Glutamatergic neuron (in vitro differentiated cells): Measurements from ENCODE around the gene IRGC. TPM values are rescaled to one million over a fixed set of nuclear protein-coding genes. Genes with fewer than 3 reads are reported as not detected.

Experiments
- DNase-seq: peaks from one replicate; pipeline ENCODE4 v3.0.0; 2022
- H3K27ac Mint-ChIP-seq: one replicate; pipeline ENCODE4 v1.8.0; 2020; ENCODE audit warnings: mild to moderate bottlenecking, mixed read lengths, inconsistent platforms; ENCODE audit not compliant: unreplicated experiment
- H3K27me3 Mint-ChIP-seq: one replicate; pipeline ENCODE4 v1.8.0; 2020; ENCODE audit warnings: mild to moderate bottlenecking, moderate library complexity, mixed read lengths, inconsistent platforms; ENCODE audit not compliant: unreplicated experiment
- H3K36me3 Mint-ChIP-seq: one replicate; pipeline ENCODE4 v1.8.0; 2020; ENCODE audit warnings: mild to moderate bottlenecking, mixed read lengths, inconsistent platforms; ENCODE audit not compliant: unreplicated experiment
- H3K4me1 Mint-ChIP-seq: one replicate; pipeline ENCODE4 v1.8.0; 2020; ENCODE audit warnings: mild to moderate bottlenecking, low read depth, mixed read lengths, inconsistent platforms; ENCODE audit not compliant: unreplicated experiment
- H3K4me3 Mint-ChIP-seq: one replicate; pipeline ENCODE4 v1.8.0; 2020; ENCODE audit warnings: mild to moderate bottlenecking, mixed read lengths, inconsistent platforms; ENCODE audit not compliant: unreplicated experiment
- H3K9me3 Mint-ChIP-seq: one replicate; pipeline ENCODE4 v1.8.0; 2020; ENCODE audit warnings: mild to moderate bottlenecking, moderate library complexity, mixed read lengths, inconsistent platforms; ENCODE audit not compliant: unreplicated experiment
- total RNA-seq: library from RNA; stranded (reverse); fragmentation: NEBNext Ultra II Directional; extraction: Animal tissue kit (Norgen Biotek cat#: 25700); gene quantifications from one replicate; pipeline ENCODE4 v1.2.1, GENCODE V29; 2021; ENCODE audit not compliant: unreplicated experiment
- TF ChIP-seq, protein P1 (sequence below): fragments of 200-600 bp; sonication (generic); IDR thresholded peaks from one replicate; pipeline ENCODE4 v1.5.0; 2021; ENCODE audit not compliant: partially characterized antibody, unreplicated experiment

The IRGC gene
- total RNA-seq, 1 donor from 2014 or later: not detected

DNA sequence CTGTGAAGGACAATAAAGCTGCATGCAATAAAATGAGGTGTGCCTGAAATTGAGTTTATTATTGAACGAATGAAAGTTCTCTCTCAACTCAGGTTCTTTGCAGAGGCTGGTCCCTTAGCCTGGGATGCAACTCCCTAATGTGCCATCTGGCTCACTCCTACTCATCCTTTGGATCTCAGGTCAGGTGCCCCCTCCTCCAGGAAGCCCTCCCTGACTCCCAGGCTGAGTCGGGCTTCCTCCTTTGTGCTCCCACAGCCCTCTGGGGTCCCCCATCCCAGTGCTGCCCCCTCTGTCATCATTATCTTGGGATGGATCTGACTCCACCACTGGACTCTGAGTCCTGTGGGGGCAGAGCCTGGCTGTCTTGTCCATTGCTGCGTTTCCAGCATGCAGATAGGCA lies 2.7 kb upstream of the IRGC start:
- TF ChIP-seq, protein P1, sequence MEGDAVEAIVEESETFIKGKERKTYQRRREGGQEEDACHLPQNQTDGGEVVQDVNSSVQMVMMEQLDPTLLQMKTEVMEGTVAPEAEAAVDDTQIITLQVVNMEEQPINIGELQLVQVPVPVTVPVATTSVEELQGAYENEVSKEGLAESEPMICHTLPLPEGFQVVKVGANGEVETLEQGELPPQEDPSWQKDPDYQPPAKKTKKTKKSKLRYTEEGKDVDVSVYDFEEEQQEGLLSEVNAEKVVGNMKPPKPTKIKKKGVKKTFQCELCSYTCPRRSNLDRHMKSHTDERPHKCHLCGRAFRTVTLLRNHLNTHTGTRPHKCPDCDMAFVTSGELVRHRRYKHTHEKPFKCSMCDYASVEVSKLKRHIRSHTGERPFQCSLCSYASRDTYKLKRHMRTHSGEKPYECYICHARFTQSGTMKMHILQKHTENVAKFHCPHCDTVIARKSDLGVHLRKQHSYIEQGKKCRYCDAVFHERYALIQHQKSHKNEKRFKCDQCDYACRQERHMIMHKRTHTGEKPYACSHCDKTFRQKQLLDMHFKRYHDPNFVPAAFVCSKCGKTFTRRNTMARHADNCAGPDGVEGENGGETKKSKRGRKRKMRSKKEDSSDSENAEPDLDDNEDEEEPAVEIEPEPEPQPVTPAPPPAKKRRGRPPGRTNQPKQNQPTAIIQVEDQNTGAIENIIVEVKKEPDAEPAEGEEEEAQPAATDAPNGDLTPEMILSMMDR: no peak
- no peak for DNase-seq
- Mint-ChIP-seq H3K4me1 (no peaks in the 10 kb centered on the region), H3K9me3 (peaks cover 2% of the 10 kb centered on the region), H3K27me3 (peaks cover 5% of the 10 kb centered on the region), H3K4me3 (no peak overlapping the region), H3K36me3 (peaks cover 8% of the 10 kb centered on the region), H3K27ac (no peak overlapping the region)

DNA sequence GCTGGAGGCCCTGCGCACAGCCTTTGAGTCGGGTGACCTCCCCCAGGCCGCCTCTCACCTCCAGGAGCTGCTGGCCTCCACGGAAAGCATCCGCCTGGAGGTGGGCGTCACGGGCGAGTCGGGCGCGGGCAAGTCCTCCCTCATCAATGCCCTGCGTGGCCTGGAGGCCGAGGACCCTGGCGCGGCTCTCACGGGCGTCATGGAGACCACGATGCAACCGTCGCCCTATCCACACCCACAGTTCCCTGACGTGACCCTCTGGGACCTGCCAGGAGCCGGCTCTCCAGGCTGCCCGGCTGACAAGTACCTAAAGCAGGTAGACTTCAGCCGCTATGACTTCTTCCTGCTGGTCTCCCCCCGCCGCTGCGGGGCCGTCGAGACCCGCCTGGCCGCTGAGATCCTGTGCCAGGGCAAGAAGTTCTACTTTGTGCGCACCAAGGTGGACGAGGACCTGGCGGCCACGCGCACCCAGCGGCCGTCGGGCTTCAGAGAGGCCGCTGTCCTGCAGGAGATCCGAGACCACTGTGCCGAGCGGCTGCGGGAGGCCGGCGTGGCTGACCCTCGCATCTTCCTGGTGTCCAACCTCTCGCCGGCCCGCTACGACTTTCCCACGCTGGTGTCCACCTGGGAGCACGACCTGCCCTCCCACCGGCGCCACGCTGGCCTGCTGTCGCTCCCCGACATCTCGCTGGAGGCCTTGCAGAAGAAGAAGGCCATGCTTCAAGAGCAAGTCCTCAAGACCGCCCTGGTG lies 2.9 kb downstream of the IRGC start:
- DNase-seq: no peak
- no peaks in the 10 kb centered on the region for H3K27me3 Mint-ChIP-seq
- H3K27ac Mint-ChIP-seq: no peak overlapping the region
- TF ChIP-seq, protein P1: no peak
- H3K4me3 Mint-ChIP-seq: no peak overlapping the region
- H3K9me3 Mint-ChIP-seq: no peaks in the 10 kb centered on the region
- peaks cover 2% of the 10 kb centered on the region for H3K4me1 Mint-ChIP-seq
- H3K36me3 Mint-ChIP-seq: no peaks in the 10 kb centered on the region

DNA sequence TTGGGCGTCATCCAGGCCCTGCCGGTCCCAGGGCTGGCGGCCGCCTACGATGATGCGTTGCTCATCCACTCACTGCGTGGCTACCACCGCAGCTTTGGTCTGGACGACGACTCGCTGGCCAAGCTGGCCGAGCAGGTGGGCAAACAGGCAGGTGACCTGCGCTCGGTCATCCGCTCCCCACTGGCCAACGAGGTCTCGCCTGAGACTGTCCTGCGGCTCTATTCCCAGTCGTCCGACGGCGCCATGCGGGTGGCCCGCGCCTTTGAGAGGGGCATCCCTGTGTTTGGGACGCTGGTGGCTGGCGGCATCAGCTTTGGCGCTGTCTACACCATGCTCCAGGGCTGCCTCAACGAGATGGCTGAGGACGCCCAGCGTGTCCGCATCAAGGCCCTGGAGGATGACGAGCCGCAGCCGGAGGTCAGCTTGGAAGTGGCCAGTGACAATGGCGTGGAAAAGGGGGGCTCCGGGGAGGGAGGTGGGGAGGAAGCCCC lies 3.5 kb downstream of the IRGC start:
- H3K4me3 Mint-ChIP-seq: no peak overlapping the region
- TF ChIP-seq, protein P1: no peak
- no peaks in the 10 kb centered on the region for H3K9me3 Mint-ChIP-seq
- H3K4me1 Mint-ChIP-seq: peaks cover 2% of the 10 kb centered on the region
- H3K27me3 Mint-ChIP-seq: no peaks in the 10 kb centered on the region
- H3K27ac Mint-ChIP-seq: no peak overlapping the region
- DNase-seq: no peak
- no peaks in the 10 kb centered on the region for H3K36me3 Mint-ChIP-seq

DNA sequence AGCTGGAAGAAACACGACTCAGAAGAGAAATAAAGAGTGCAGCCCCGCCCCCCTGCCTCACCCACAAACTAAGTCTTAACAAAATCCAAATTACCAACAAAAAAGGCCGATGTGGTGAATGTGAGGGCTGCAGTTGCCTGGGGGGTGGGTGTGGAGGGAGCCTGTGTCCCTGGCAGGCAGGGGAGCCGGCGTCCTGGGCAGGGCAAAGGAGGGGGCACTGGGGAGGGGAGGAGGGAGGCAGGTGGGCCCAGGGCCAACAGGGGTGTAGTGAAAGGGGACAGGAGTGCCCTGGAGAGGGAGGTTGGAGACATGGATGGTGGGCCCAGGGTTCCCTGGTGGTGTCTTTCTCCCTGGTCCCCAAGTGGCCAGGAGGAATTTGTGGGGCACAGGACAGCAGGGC lies 4.0 kb downstream of the IRGC start:
- TF ChIP-seq, protein P1: no peak
- H3K4me1 Mint-ChIP-seq: peaks cover 2% of the 10 kb centered on the region
- H3K9me3 Mint-ChIP-seq: no peaks in the 10 kb centered on the region
- DNase-seq: no peak
- H3K36me3 Mint-ChIP-seq: no peaks in the 10 kb centered on the region
- no peak overlapping the region for H3K4me3 Mint-ChIP-seq
- H3K27ac Mint-ChIP-seq: no peak overlapping the region
- no peaks in the 10 kb centered on the region for H3K27me3 Mint-ChIP-seq

DNA sequence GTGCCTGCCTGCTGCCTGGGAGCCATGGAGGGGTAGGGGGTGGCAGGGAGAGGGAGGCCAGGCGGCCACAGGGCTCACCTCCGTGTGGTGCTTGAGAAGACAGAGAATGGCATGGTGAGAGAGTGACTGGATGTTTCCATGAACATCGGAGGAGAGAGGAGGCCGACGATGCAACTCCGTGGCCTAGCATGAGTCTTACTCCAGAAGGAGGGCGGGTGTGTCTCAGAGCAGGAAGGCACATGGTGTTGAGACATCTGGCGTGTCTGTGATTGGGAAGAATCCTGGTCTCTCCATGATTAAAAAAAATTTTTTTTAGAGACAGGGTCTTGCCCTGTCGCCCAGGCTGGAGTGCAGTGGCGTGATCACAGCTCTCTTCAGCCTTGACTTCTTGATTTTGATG lies 5.1 kb downstream of the IRGC start:
- no peaks in the 10 kb centered on the region for H3K36me3 Mint-ChIP-seq
- H3K27ac Mint-ChIP-seq: no peak overlapping the region
- H3K27me3 Mint-ChIP-seq: no peaks in the 10 kb centered on the region
- H3K4me1 Mint-ChIP-seq: peaks cover 2% of the 10 kb centered on the region
- DNase-seq: no peak
- TF ChIP-seq, protein P1: no peak
- H3K4me3 Mint-ChIP-seq: no peak overlapping the region
- H3K9me3 Mint-ChIP-seq: no peaks in the 10 kb centered on the region
